K562 (cell line): Measurements from ENCODE around the gene LGALS8. TPM values are rescaled to one million over a fixed set of nuclear protein-coding genes. Genes with fewer than 3 reads are reported as not detected.

Experiments used
- ARHGAP35 ChIP-seq: fragments of 450-650 bp; IDR thresholded peaks from 2 replicates; pipeline ENCODE4 v1.6.1; 2018; ENCODE audit not compliant: partially characterized antibody
- BMI1 ChIP-seq: fragments of 150-350 bp; IDR thresholded peaks from 2 replicates; pipeline ENCODE4 v1.6.1; 2014; ENCODE audit warnings: low read length
- CBX3 ChIP-seq, 2 experiments: IDR thresholded peaks; 1 replicate in 1 of 2; 2 replicates in 1 of 2; pipeline ENCODE4 v1.6.1; 2012; ENCODE audit warnings: inconsistent platforms in 2 of 2, low read length in 2 of 2, borderline replicate concordance in 1 of 2, control low read depth in 1 of 2
- CC2D1A ChIP-seq: fragments of 450-650 bp; IDR thresholded peaks from 2 replicates; pipeline ENCODE4 v1.6.1; 2017; ENCODE audit warnings: mild to moderate bottlenecking
- DDX20 ChIP-seq: fragments of 450-650 bp; IDR thresholded peaks from 2 replicates; pipeline ENCODE4 v1.6.1; 2016; ENCODE audit warnings: missing genetic modification characterization, low read depth, mild to moderate bottlenecking, missing compliant biosample characterization, moderate library complexity
- DPF2 ChIP-seq: fragments of 450-650 bp; IDR thresholded peaks from 2 replicates; pipeline ENCODE4 v1.6.1; 2016
- EP300 ChIP-seq: IDR thresholded peaks from 2 replicates; pipeline ENCODE4 v1.6.1; 2012; ENCODE audit warnings: low read length, improper control_type of control experiment
- FOXK2 ChIP-seq, 2 experiments: fragments of 450-650 bp; IDR thresholded peaks in 1 of 2; conservative IDR thresholded peaks in 1 of 2; 2 replicates each; pipeline ENCODE4 v1.6.1; 2016; ENCODE audit warnings: low read depth in 2 of 2, mild to moderate bottlenecking in 1 of 2
- GATAD2A ChIP-seq: fragments of 450-650 bp; IDR thresholded peaks from 2 replicates; pipeline ENCODE4 v1.6.1; 2017
- HLTF ChIP-seq: fragments of 450-650 bp; IDR thresholded peaks from 2 replicates; pipeline ENCODE4 v1.6.1; 2016
- HMG20A ChIP-seq: fragments of 450-650 bp; formaldehyde crosslinking; conservative IDR thresholded peaks from 2 replicates; pipeline ENCODE4 v1.4.0; 2020; ENCODE audit warnings: mild to moderate bottlenecking, mixed read lengths
- JUNB ChIP-seq: fragments of 450-650 bp; formaldehyde crosslinking; conservative IDR thresholded peaks from 2 replicates; pipeline ENCODE4 v1.4.0; 2020; ENCODE audit warnings: mild to moderate bottlenecking
- NFIC ChIP-seq: fragments of 450-650 bp; IDR thresholded peaks from 2 replicates; pipeline ENCODE4 v1.6.1; 2017; ENCODE audit warnings: mild to moderate bottlenecking, inconsistent platforms
- PHF21A ChIP-seq: fragments of 450-650 bp; IDR thresholded peaks from 2 replicates; pipeline ENCODE4 v1.6.1; 2017; ENCODE audit warnings: low read depth, borderline replicate concordance
- TEAD4 ChIP-seq, 2 experiments: sonication (generic) in 1 of 2; formaldehyde crosslinking in 1 of 2; IDR thresholded peaks; 2 replicates each; pipeline versions ENCODE4 v1.6.1 to v1.8.0; 2012 to 2022; ENCODE audit warnings: borderline replicate concordance in 1 of 2, inconsistent platforms in 1 of 2, low read length in 1 of 2, mild to moderate bottlenecking in 1 of 2, missing genetic modification reagents in 1 of 2
- TRIM24 ChIP-seq, 2 experiments: fragments of 450-650 bp; IDR thresholded peaks; 2 replicates each; pipeline ENCODE4 v1.6.1; 2016
- YY1 ChIP-seq, 3 experiments: IDR thresholded peaks; 2 replicates each; pipeline ENCODE4 v1.6.1; 2011; ENCODE audit warnings: low read length in 2 of 3, mild to moderate bottlenecking in 2 of 3, moderate library complexity in 2 of 3, borderline replicate concordance in 1 of 3, control low read depth in 1 of 3, low read depth in 1 of 3; ENCODE audit not compliant: insufficient read depth in 3 of 3, insufficient replicate concordance in 2 of 3, control insufficient read depth in 1 of 3, insufficient read length in 1 of 3; ENCODE audit errors: extremely low read depth in 1 of 3
- ZEB2 ChIP-seq: fragments of 450-650 bp; IDR thresholded peaks from 2 replicates; pipeline ENCODE4 v1.6.1; 2016
- ZNF217 ChIP-seq: sonication (generic); formaldehyde crosslinking; IDR thresholded peaks from 2 replicates; pipeline ENCODE4 v1.8.0; 2022; ENCODE audit warnings: mild to moderate bottlenecking, missing genetic modification reagents
- ZNF239 ChIP-seq: fragments of 250-450 bp; sonication (Bioruptor Pico); IDR thresholded peaks from 2 replicates; pipeline ENCODE4 v1.4.0; 2020; ENCODE audit warnings: mild to moderate bottlenecking
- ZNF589 ChIP-seq: fragments of 200-800 bp; sonication (Bioruptor generic); IDR thresholded peaks from 2 replicates; pipeline ENCODE4 v1.6.1; 2016; ENCODE audit warnings: low read depth, missing genetic modification characterization, missing compliant biosample characterization
- polyA plus RNA-seq, 8 experiments: library from polyadenylated mRNA; depleted of rRNA in 4 of 8; stranded (reverse) in 5 of 8; unstranded in 3 of 8; fragments of >200 nt; fragmentation: Nextera tagmentation in 2 of 8; fragmentation: Illumina TruSeq in 1 of 8; extraction: Ambion mirVana in 2 of 8; extraction: Trizol in 1 of 8; gene quantifications; 2 replicates each; pipeline versions ENCODE4 v1.2.1 to v1.2.3, GENCODE V29; 2011 to 2014; ENCODE audit warnings: inconsistent platforms in 1 of 8, missing spikeins in 1 of 8
- total RNA-seq, 7 experiments: library from RNA; depleted of rRNA in 6 of 7; stranded (reverse); fragments of >200 nt in 6 of 7; fragmentation: Illumina TruSeq in 2 of 7; extraction: Trizol in 2 of 7; gene quantifications; 2 replicates each; pipeline versions ENCODE4 v1.2.1 to v1.2.3, GENCODE V29; 2011 to 2021; ENCODE audit warnings: low replicate concordance in 1 of 7
- TF ChIP-seq, protein P1 (sequence below): IDR thresholded peaks from 2 replicates; pipeline ENCODE4 v1.6.1; 2014; ENCODE audit warnings: antibody characterized with exemption
- TF ChIP-seq, protein P2 (sequence below): fragments of 200-800 bp; sonication (Bioruptor generic); IDR thresholded peaks from 2 replicates; pipeline ENCODE4 v1.6.1; 2017; ENCODE audit warnings: missing genetic modification characterization, missing compliant biosample characterization
- TF ChIP-seq, protein P3 (sequence below): fragments of 250-450 bp; sonication (Bioruptor Pico); IDR thresholded peaks from 2 replicates; pipeline ENCODE4 v1.8.0; 2021; ENCODE audit warnings: moderate library complexity, mild to moderate bottlenecking, inconsistent platforms
- TF ChIP-seq, protein P4 (sequence below): sonication (generic); formaldehyde crosslinking; IDR thresholded peaks from 2 replicates; pipeline ENCODE4 v1.8.0; 2023; ENCODE audit warnings: mild to moderate bottlenecking, missing genetic modification reagents

LGALS8 gene
- total and polyA plus RNA-seq, 9 of the 15 experiments (the other 6 are each of a cell fraction or from before 2014, with no cell fraction given), result 57.4 to 87.7 (median 70.3) TPM

DNA sequence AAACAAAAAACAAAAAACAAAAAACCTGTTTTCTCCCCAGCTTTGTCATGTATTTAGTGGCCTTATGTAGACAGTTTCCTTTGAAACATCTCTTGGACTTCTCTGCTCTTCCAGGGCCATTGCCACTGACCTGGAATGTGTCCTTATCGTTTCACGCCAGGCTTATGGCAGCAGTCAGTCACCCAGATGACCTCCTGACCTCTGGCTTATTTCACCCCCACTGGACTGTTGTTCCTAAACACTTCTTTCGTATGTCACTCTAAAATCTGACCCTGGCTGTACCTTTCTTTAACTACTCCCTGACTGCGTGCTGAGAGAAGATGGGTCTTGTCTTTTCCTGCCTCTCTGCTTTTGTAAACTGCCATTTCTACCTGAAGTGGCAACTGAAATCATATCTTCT, 9.1 kb downstream of the LGALS8 start (continued):
- TF ChIP-seq, protein P1, sequence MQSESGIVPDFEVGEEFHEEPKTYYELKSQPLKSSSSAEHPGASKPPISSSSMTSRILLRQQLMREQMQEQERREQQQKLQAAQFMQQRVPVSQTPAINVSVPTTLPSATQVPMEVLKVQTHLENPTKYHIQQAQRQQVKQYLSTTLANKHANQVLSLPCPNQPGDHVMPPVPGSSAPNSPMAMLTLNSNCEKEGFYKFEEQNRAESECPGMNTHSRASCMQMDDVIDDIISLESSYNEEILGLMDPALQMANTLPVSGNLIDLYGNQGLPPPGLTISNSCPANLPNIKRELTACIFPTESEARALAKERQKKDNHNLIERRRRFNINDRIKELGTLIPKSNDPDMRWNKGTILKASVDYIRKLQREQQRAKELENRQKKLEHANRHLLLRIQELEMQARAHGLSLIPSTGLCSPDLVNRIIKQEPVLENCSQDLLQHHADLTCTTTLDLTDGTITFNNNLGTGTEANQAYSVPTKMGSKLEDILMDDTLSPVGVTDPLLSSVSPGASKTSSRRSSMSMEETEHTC, result no peak
- TF ChIP-seq GATAD2A (0 out of 2 replicates have a peak, but pooled peaks have one; percentile 73), PHF21A (0 out of 2 replicates have a peak, but pooled peaks have one; percentile 45), ZNF217 (CRISPR knock-in tag) (no peak), HMG20A (CRISPR knock-in tag) (no peak), NFIC (peak; percentile 72), JUNB (CRISPR knock-in tag) (no peak), FOXK2 (conservative IDR thresholded peaks at IDR 0.05 in 1 of 2, IDR thresholded peaks at IDR 0.05 in 1 of 2; ENCODE audit: low read depth in 2 of 2) (peak; percentile 70 to 76), HLTF (peak; percentile 23; the same call in 1 of the 2 replicates), DDX20 (tag) (no peak), YY1 (IDR thresholded peaks at IDR 0.05; ENCODE audit: borderline replicate concordance in 1 of 3, control insufficient read depth in 1 of 3, extremely low read depth in 1 of 3, insufficient read depth in 3 of 3, insufficient read length in 1 of 3, insufficient replicate concordance in 2 of 3, low read depth in 1 of 3, low read length in 2 of 3) (peak in 1 of 3 experiments; percentile 23), BMI1 (no peak), ARHGAP35 (no peak), EP300 (peak; percentile 85), DPF2 (peak; percentile 92), ZEB2 (peak; percentile 50; the same call in 1 of the 2 replicates), ZNF589 (CRISPR knock-in tag) (0 out of 2 replicates have a peak, but pooled peaks have one; percentile 39), TEAD4 (IDR thresholded peaks at IDR 0.05; ENCODE audit: low read length) (peak; percentile 94), TEAD4 (CRISPR knock-in tag; IDR thresholded peaks at IDR 0.05; ENCODE audit: borderline replicate concordance) (no peak; the same call in 1 of the 2 replicates), TRIM24 (IDR thresholded peaks at IDR 0.05) (peak; percentile 44 to 70; a peak in 2 of 4 replicates), CC2D1A (no peak), ZNF239 (CRISPR knock-in tag) (no peak), CBX3 (IDR thresholded peaks at IDR 0.05; ENCODE audit: borderline replicate concordance in 1 of 2, low read length in 2 of 2) (peak in 1 of 2 experiments; percentile 27; a peak in 1 of 3 replicates)
- TF ChIP-seq, protein P2, sequence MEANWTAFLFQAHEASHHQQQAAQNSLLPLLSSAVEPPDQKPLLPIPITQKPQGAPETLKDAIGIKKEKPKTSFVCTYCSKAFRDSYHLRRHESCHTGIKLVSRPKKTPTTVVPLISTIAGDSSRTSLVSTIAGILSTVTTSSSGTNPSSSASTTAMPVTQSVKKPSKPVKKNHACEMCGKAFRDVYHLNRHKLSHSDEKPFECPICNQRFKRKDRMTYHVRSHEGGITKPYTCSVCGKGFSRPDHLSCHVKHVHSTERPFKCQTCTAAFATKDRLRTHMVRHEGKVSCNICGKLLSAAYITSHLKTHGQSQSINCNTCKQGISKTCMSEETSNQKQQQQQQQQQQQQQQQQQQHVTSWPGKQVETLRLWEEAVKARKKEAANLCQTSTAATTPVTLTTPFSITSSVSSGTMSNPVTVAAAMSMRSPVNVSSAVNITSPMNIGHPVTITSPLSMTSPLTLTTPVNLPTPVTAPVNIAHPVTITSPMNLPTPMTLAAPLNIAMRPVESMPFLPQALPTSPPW, result 0 out of 2 replicates have a peak, but pooled peaks have one; percentile 25
- TF ChIP-seq, protein P3, sequence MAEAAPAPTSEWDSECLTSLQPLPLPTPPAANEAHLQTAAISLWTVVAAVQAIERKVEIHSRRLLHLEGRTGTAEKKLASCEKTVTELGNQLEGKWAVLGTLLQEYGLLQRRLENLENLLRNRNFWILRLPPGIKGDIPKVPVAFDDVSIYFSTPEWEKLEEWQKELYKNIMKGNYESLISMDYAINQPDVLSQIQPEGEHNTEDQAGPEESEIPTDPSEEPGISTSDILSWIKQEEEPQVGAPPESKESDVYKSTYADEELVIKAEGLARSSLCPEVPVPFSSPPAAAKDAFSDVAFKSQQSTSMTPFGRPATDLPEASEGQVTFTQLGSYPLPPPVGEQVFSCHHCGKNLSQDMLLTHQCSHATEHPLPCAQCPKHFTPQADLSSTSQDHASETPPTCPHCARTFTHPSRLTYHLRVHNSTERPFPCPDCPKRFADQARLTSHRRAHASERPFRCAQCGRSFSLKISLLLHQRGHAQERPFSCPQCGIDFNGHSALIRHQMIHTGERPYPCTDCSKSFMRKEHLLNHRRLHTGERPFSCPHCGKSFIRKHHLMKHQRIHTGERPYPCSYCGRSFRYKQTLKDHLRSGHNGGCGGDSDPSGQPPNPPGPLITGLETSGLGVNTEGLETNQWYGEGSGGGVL (CRISPR knock-in tag), result no peak
- TF ChIP-seq, protein P4, sequence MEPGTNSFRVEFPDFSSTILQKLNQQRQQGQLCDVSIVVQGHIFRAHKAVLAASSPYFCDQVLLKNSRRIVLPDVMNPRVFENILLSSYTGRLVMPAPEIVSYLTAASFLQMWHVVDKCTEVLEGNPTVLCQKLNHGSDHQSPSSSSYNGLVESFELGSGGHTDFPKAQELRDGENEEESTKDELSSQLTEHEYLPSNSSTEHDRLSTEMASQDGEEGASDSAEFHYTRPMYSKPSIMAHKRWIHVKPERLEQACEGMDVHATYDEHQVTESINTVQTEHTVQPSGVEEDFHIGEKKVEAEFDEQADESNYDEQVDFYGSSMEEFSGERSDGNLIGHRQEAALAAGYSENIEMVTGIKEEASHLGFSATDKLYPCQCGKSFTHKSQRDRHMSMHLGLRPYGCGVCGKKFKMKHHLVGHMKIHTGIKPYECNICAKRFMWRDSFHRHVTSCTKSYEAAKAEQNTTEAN, result no peak
